GM12892 (cell line): Measurements from ENCODE around the gene HSD17B2.

ENCODE experiments used
- POLR2A ChIP-seq: IDR thresholded peaks from 2 replicates; pipeline ENCODE4 v1.6.1; 2011; ENCODE audit warnings: low read depth, low read length, control low read depth
- POLR2AphosphoS5 ChIP-seq: IDR thresholded peaks from 2 replicates; pipeline ENCODE4 v1.6.1; 2011; ENCODE audit warnings: low read depth, low read length, control low read depth
- TAF1 ChIP-seq: IDR thresholded peaks from 2 replicates; pipeline ENCODE4 v1.6.1; 2011; ENCODE audit warnings: low read depth, mild to moderate bottlenecking, control low read depth, low read length, borderline replicate concordance

GRCh38 chr16:82010649-82011048 lies 24.4 kb upstream of the HSD17B2 start:
- TF ChIP-seq POLR2AphosphoS5 (no peak), POLR2A (no peak), TAF1 (no peak)
